HG02852 (cell line): ENCODE measurements around the gene ARFRP1.

Source experiments
- ATAC-seq: cut with Tn5 transposase; IDR thresholded peaks from one replicate; pipeline ENCODE4 v1.9.1; 2021; ENCODE audit warnings: mild to moderate bottlenecking, moderate library complexity; ENCODE audit not compliant: unreplicated experiment

The ARFRP1 gene

GRCh38 chr20:63744158-63744557 lies 36.4 kb upstream of the ARFRP1 start:
- no peak for ATAC-seq

DNA sequence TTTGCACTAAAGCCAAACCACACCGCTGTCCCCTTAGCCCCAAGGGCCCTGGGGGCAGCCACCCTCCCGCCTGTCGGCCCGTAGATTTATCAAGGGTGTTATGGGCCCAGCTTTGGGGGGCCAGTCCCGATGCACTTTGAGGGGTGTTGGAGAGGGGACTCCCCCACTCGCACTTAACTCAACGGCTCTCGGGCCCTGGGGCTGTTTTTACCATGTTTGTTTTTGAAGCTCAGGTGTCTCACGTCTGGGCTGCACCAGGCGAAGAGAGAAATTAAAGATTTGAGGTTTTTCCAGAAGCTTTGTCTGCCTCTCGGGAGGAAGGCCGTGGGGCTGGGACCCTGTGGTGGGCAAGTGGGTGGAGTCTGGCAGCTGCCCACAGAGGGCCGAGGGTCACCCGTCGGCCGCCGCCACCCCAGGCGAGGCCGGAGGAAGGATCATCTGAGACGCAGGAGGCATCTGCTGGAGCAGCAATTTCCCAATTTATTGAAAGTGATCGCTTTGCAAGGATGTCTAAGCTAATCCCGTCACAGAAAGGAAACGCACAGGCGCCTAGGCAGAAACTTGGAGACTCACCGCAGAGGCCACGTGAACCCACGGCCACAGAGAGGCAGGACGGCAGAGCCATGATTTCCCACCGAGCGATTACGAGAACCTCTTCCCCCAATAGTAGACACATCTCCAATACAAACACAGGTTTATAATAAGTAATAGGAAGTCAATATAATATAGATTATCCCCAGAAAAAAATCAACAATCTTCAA lies 35.6 kb upstream of the ARFRP1 start:
- no peak for ATAC-seq

DNA sequence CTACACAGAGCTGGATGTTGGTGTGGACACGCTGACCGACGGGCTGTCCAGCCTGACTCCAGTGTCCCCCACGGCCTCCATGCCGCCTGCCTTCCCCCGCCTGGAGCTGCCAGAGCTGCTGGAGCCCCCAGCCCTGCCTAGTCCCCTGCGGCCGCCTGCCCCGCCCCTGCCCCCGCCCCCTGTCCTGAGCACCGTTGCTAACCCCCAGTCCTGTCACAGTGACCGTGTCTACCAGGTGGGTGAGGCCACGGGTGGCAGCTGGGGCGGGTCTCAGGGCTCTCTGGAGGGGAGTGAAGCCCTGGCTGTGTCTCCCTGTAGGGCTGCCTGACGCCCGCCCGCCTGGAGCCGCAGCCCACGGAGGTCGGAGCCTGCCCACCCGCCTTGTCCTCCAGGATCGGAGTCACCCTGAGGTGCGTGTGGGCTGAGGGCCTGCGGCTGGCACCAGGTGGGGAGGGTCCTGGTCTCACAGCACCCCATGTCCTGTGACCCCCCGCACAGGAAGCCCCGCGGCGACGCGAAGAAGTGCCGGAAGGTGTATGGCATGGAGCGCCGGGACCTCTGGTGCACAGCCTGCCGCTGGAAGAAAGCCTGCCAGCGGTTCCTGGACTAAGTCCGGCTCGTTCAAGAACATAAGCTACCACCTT lies 34.7 kb upstream of the ARFRP1 start:
- ATAC-seq: no peak

GRCh38 chr20:63741676-63742380 lies 34.1 kb upstream of the ARFRP1 start:
- no peak for ATAC-seq

- ATAC-seq: no peak
Observed at GRCh38 chr20:63741354-63741675, 33.5 kb upstream of the ARFRP1 start.

- ATAC-seq: no peak
Observed at GRCh38 chr20:63740627-63741353, 33.0 kb upstream of the ARFRP1 start.

- ATAC-seq: peak; percentile 25
Observed at GRCh38 chr20:63740070-63740626, 32.4 kb upstream of the ARFRP1 start.

DNA sequence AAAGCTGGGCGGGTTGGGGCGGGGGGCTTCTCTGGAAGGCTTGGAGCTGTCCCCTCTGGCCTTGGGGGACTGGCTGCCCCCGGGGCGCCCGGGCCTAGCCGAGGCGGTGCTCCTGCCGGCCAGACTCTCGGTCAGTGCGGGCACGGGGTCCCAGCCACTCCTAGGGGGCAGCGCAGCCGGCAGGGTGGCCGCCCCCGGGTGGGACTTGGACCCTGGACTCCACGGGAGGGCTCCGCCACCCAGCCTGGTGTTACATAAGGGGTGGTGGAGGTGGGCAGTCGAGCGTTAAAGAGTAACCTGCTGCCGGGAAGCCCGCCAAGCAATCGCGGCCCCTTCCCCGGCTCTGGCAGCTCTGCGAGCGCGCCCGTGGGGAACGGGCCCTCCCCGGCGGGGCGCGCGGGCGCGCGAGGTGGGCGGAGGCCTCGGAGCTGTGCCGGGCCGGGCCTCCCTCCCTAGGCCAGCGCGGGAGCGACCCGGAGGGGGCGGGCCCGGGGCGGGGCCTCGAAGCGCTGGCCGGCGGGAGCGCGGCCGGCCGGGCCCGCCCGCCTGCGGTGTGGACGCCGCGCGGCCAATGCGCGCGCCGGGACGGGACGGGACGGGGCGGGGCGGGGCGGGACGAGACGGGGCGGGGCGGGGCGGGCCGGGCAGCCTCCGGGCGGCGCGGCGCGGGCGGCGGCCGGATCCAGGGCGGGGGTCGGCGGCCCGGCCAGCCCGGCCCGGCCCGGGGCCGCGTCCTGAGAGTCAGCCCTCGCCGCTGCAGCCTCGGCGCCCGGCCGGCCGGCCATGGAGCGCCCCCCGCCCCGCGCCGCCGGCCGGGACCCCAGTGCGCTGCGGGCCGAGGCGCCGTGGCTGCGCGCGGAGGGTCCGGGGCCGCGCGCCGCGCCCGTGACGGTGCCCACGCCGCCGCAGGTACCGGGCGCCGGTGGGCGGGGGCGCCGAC lies 31.6 kb upstream of the ARFRP1 start, which contains the start of gene SLC2A4RG:
Gene SLC2A4RG (plus strand): TSS at position 647 of the 940 bp plus-strand sequence. CDS start 137 bp downstream, at position 784.
- peak; percentile 43 for ATAC-seq

- ATAC-seq: no peak
Observed at GRCh38 chr20:63738687-63739129, 30.9 kb upstream of the ARFRP1 start.

DNA sequence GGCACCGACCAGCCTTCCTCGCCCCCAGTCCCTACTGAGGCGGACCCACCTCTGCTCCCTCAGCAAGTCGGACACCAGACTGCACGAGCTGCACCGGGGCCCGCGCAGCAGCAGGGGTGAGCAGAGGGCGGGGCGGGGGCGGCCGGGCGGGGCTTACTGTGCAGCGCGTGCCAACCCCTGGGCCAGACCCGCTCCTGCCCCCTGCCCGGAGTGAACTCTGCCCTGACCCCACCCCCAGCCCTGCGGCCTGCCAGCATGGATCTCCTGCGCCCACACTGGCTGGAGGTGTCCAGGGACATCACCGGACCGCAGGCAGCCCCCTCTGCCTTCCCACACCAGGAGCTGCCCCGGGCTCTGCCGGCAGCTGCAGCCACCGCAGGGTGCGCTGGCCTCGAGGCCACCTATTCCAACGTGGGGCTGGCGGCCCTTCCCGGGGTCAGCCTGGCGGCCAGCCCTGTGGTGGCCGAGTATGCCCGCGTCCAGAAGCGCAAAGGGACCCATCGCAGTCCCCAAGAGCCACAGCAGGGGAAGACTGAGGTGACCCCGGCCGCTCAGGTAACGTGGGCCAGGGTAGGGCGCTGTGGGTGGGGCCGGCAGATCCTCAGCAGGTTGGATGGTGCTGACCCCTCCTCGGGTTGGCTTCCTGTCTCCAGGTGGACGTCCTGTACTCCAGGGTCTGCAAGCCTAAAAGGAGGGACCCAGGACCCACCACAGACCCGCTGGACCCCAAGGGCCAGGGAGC lies 30.3 kb upstream of the ARFRP1 start:
- ATAC-seq: no peak

GRCh38 chr20:63737695-63737944 lies 29.8 kb upstream of the ARFRP1 start:
- no peak for ATAC-seq

- ATAC-seq: no peak
Observed at GRCh38 chr20:63736893-63737694, 29.3 kb upstream of the ARFRP1 start.

- no peak for ATAC-seq
Observed at GRCh38 chr20:63735859-63736718, 28.3 kb upstream of the ARFRP1 start, which contains the start of gene LIME1. LIME1 (plus strand) TSS chr20:63736664; CDS start chr20:63737550, 886 bp downstream.

GRCh38 chr20:63734946-63735858 lies 27.4 kb upstream of the ARFRP1 start:
- no peak for ATAC-seq

GRCh38 chr20:63734111-63734945 lies 26.6 kb upstream of the ARFRP1 start:
- ATAC-seq: no peak
